Measurements from ENCODE around the gene UBQLN4. TPM values are rescaled to one million over a fixed set of nuclear protein-coding genes. Genes with fewer than 3 reads are reported as not detected.

Gene UBQLN4
- total RNA-seq, 1 donor from 2014 or later = 43.7 TPM

DNA sequence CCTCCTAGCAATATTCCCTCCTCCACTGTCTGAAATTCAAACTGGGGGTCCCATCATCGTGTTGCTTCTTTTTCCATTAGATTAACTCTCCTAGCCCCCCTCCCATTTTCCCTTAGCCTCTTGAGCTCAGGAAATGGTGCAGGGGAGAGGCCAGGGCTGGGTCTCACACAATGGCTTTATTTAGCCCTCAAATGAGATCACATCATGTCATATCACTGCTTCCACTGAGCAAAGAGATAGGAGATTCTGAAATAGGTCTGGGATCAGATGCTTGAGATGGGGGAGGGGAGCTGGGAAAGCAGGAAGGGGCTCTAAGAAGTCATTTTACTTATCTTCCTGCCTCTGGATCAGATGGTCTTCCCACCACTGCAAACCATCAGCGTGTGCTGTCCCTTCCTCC lies 57.4 kb downstream of the UBQLN4 start:
- Histone ChIP-seq H3K36me3 (no peaks in the 10 kb centered on the region), H3K4me1 (peaks cover 4% of the 10 kb centered on the region), H3K9me3 (ENCODE audit: low read depth) (no peaks in the 10 kb centered on the region), H2AFZ (replicated peaks) (peak overlapping the region; percentile 74), H4K20me1 (ENCODE audit: low read depth) (no peaks in the 10 kb centered on the region), H3K27ac (no peak overlapping the region), H3K9ac (no peak overlapping the region), H3F3A (ENCODE audit: low read depth) (no peaks in the 10 kb centered on the region), H3K4me2 (no peak overlapping the region), H3K27me3 (no peaks in the 10 kb centered on the region), H3K79me2 (ENCODE audit: low read depth) (no peaks in the 10 kb centered on the region), H3K4me3 (no peak overlapping the region)
- no peak for TF ChIP-seq EZH2phosphoT487 (IDR thresholded peaks at IDR 0.05)
- TF ChIP-seq EZH2 (IDR thresholded peaks at IDR 0.05) = no peak
- TF ChIP-seq, protein P1, sequence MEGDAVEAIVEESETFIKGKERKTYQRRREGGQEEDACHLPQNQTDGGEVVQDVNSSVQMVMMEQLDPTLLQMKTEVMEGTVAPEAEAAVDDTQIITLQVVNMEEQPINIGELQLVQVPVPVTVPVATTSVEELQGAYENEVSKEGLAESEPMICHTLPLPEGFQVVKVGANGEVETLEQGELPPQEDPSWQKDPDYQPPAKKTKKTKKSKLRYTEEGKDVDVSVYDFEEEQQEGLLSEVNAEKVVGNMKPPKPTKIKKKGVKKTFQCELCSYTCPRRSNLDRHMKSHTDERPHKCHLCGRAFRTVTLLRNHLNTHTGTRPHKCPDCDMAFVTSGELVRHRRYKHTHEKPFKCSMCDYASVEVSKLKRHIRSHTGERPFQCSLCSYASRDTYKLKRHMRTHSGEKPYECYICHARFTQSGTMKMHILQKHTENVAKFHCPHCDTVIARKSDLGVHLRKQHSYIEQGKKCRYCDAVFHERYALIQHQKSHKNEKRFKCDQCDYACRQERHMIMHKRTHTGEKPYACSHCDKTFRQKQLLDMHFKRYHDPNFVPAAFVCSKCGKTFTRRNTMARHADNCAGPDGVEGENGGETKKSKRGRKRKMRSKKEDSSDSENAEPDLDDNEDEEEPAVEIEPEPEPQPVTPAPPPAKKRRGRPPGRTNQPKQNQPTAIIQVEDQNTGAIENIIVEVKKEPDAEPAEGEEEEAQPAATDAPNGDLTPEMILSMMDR (IDR thresholded peaks at IDR 0.05) = no peak
- H3K4me1 Mint-ChIP-seq = peaks cover 11% of the 10 kb centered on the region
- H3K36me3 Mint-ChIP-seq = no peaks in the 10 kb centered on the region
- DNase-seq (ENCODE audit: low spot score) = no peak
- peaks cover 3% of the 10 kb centered on the region for H3K27me3 Mint-ChIP-seq (ENCODE audit: insufficient read depth, low read depth)
- H3K27ac Mint-ChIP-seq = peak overlapping the region; percentile 5
- no peak overlapping the region for H3K4me3 Mint-ChIP-seq
- no peaks in the 10 kb centered on the region for H3K9me3 Mint-ChIP-seq

DNA sequence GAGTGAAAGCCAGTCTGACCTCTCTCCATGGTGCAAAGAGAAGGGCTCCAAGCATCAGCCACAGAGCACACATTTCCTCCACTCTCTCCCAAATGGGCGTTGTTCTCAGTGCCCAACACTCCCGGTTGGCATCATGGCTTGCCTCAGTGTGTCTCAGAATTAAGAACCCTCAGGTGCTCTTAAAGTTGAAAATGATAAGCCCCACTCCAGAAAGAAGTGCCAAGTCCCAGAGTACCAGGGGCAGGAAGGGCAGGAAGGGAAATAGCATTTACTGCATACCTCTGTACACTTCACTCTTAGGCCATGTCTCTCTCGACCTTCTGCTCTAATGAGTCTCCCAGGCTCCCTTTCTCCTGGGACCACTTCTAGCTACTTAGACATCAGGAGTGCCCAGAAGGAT lies 60.0 kb downstream of the UBQLN4 start:
- no peaks in the 10 kb centered on the region for H3K9me3 Mint-ChIP-seq
- no peaks in the 10 kb centered on the region for H4K20me1 ChIP-seq (ENCODE audit: low read depth)
- no peak overlapping the region for H3K4me2 ChIP-seq
- H3K4me3 ChIP-seq = no peak overlapping the region
- no peaks in the 10 kb centered on the region for H3F3A ChIP-seq (ENCODE audit: low read depth)
- no peaks in the 10 kb centered on the region for H3K27me3 ChIP-seq
- H3K36me3 Mint-ChIP-seq = no peaks in the 10 kb centered on the region
- no peak overlapping the region for H2AFZ ChIP-seq (replicated peaks)
- peak overlapping the region; percentile 30 for H3K27ac Mint-ChIP-seq
- TF ChIP-seq EZH2 (IDR thresholded peaks at IDR 0.05) (no peak), EZH2phosphoT487 (IDR thresholded peaks at IDR 0.05) (no peak)
- TF ChIP-seq, protein P1 (IDR thresholded peaks at IDR 0.05) = no peak
- peaks cover 4% of the 10 kb centered on the region for H3K4me1 ChIP-seq
- no peak overlapping the region for H3K9ac ChIP-seq
- peak overlapping the region; percentile 21 for H3K4me3 Mint-ChIP-seq
- H3K27ac ChIP-seq = no peak overlapping the region
- peaks cover 15% of the 10 kb centered on the region for H3K4me1 Mint-ChIP-seq
- H3K36me3 ChIP-seq = no peaks in the 10 kb centered on the region
- peaks cover 3% of the 10 kb centered on the region for H3K27me3 Mint-ChIP-seq (ENCODE audit: insufficient read depth, low read depth)
- H3K79me2 ChIP-seq (ENCODE audit: low read depth) = no peaks in the 10 kb centered on the region
- DNase-seq (ENCODE audit: low spot score) = no peak
- no peaks in the 10 kb centered on the region for H3K9me3 ChIP-seq (ENCODE audit: low read depth)

DNA sequence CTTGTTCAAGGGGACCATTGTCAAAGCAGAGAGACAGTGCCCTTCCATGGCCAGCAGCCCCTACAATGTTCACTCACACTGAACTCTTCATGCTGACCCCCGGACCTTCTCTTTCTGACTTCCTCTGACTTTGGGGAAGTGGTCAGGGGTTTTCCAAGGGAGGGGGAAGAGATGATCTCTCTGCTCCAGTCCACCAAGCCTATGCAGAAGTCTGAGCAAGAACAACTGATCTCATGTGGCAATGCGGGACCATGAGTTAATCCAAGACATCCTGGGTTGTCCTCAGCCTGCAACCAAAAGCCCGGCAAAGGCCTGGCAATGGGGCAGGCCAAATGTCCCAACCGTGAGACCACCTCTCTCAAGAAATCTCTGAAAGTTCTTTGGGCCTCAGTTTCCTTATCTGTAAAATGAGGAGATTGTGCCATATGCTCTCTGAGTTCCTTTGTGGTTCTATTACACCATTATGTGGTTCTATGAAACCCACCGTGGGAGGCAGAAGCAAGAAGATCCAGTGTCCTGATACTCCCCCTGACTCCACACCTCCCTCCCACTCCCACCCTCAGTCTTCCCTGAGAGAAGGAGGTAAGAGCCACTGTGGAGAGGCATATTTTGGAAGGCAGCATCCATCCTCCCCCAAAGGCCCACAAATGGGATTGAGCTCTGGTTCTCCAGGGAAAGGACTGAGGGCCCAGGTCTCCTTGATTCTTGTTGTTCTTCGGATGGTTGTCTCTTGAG lies 63.4 kb downstream of the UBQLN4 start:
- Histone ChIP-seq H3K27ac (no peak overlapping the region), H3K4me2 (no peak overlapping the region), H3K27me3 (no peaks in the 10 kb centered on the region), H2AFZ (replicated peaks) (no peak overlapping the region), H3F3A (ENCODE audit: low read depth) (no peaks in the 10 kb centered on the region), H3K36me3 (no peaks in the 10 kb centered on the region), H3K9ac (no peak overlapping the region), H3K4me1 (no peaks in the 10 kb centered on the region), H3K79me2 (ENCODE audit: low read depth) (no peaks in the 10 kb centered on the region), H3K4me3 (no peak overlapping the region), H3K9me3 (ENCODE audit: low read depth) (no peaks in the 10 kb centered on the region), H4K20me1 (ENCODE audit: low read depth) (no peaks in the 10 kb centered on the region)
- Mint-ChIP-seq H3K27ac (no peak overlapping the region), H3K36me3 (no peaks in the 10 kb centered on the region), H3K4me1 (peaks cover 8% of the 10 kb centered on the region), H3K4me3 (no peak overlapping the region), H3K9me3 (no peaks in the 10 kb centered on the region), H3K27me3 (ENCODE audit: insufficient read depth, low read depth) (peaks cover 3% of the 10 kb centered on the region)
- no peak for DNase-seq (ENCODE audit: low spot score)
- TF ChIP-seq EZH2phosphoT487 (IDR thresholded peaks at IDR 0.05) (no peak), EZH2 (IDR thresholded peaks at IDR 0.05) (no peak)
- TF ChIP-seq, protein P1 (IDR thresholded peaks at IDR 0.05) = no peak
